Measurements from ENCODE around the gene UBC. TPM values are rescaled to one million over a fixed set of nuclear protein-coding genes. Genes with fewer than 3 reads are reported as not detected.

Gene UBC
- total and polyA plus RNA-seq, 9 of the 15 experiments (the other 6 are each of a cell fraction or from before 2014, with no cell fraction given) = 533 to 1,153 (median 813) TPM

DNA sequence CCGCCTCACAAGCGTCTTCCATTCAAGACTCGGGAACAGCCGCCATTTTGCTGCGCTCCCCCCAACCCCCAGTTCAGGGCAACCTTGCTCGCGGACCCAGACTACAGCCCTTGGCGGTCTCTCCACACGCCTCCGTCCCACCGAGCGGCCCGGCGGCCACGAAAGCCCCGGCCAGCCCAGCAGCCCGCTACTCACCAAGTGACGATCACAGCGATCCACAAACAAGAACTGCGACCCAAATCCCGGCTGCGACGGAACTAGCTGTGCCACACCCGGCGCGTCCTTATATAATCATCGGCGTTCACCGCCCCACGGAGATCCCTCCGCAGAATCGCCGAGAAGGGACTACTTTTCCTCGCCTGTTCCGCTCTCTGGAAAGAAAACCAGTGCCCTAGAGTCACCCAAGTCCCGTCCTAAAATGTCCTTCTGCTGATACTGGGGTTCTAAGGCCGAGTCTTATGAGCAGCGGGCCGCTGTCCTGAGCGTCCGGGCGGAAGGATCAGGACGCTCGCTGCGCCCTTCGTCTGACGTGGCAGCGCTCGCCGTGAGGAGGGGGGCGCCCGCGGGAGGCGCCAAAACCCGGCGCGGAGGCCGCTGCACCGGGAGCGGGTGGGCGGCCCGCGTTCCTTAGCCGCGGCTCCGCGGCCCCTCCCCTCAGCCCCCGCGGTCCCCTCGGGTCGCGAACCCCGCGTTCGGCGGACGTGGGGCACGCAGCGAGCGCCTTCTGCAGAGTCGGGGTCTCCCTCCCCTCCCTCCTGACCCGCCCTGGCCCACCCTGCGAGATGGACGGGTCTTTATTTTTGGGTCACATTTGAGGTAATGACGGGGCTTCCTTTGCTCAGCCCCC lies at the start of gene UBC (continued):
- no peak for TF ChIP-seq NFE2L1 (tag; IDR thresholded peaks at IDR 0.05; ENCODE audit: borderline replicate concordance, low read depth)
- peak; percentile 96 for TF ChIP-seq SRSF1 (IDR thresholded peaks at IDR 0.05; ENCODE audit: low read depth, low read length)
- no peak for TF ChIP-seq ZNF384 (IDR thresholded peaks at IDR 0.05; ENCODE audit: low read depth, low read length)
- TF ChIP-seq NCOA1 (IDR thresholded peaks at IDR 0.05; ENCODE audit: low read depth) = peak; percentile 91
- TF ChIP-seq, protein P1, sequence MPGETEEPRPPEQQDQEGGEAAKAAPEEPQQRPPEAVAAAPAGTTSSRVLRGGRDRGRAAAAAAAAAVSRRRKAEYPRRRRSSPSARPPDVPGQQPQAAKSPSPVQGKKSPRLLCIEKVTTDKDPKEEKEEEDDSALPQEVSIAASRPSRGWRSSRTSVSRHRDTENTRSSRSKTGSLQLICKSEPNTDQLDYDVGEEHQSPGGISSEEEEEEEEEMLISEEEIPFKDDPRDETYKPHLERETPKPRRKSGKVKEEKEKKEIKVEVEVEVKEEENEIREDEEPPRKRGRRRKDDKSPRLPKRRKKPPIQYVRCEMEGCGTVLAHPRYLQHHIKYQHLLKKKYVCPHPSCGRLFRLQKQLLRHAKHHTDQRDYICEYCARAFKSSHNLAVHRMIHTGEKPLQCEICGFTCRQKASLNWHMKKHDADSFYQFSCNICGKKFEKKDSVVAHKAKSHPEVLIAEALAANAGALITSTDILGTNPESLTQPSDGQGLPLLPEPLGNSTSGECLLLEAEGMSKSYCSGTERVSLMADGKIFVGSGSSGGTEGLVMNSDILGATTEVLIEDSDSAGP (CRISPR knock-in tag; IDR thresholded peaks at IDR 0.05) = no peak
- TF ChIP-seq, protein P2, sequence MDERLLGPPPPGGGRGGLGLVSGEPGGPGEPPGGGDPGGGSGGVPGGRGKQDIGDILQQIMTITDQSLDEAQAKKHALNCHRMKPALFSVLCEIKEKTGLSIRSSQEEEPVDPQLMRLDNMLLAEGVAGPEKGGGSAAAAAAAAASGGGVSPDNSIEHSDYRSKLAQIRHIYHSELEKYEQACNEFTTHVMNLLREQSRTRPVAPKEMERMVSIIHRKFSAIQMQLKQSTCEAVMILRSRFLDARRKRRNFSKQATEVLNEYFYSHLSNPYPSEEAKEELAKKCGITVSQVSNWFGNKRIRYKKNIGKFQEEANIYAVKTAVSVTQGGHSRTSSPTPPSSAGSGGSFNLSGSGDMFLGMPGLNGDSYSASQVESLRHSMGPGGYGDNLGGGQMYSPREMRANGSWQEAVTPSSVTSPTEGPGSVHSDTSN (CRISPR knock-in tag; IDR thresholded peaks at IDR 0.05; ENCODE audit: low read depth) = no peak
- TF ChIP-seq, protein P2 (tag; conservative IDR thresholded peaks at IDR 0.05; ENCODE audit: low read depth) = peak; percentile 48; the same call in 1 of the 2 replicates
- no peak for TF ChIP-seq ZNF766 (CRISPR knock-in tag; conservative IDR thresholded peaks at IDR 0.05)
- peak; percentile 96 for TF ChIP-seq DIDO1 (tag; IDR thresholded peaks at IDR 0.05; ENCODE audit: low read depth)
- TF ChIP-seq ZBED1 (IDR thresholded peaks at IDR 0.05) = peak; percentile 93
- TF ChIP-seq HNRNPH1 (optimal IDR thresholded peaks at IDR 0.05; ENCODE audit: low read depth, low read length) = no peak
- peak; percentile 98 for TF ChIP-seq POLR2AphosphoS2 (IDR thresholded peaks at IDR 0.05; ENCODE audit: low read length)
- TF ChIP-seq CHD1 (IDR thresholded peaks at IDR 0.05; ENCODE audit: low read length) = peak; percentile 46
- no peak for TF ChIP-seq GATAD2A (IDR thresholded peaks at IDR 0.05)
- TF ChIP-seq ZNF174 (CRISPR knock-in tag; IDR thresholded peaks at IDR 0.05) = no peak
- no peak for TF ChIP-seq POU5F1 (IDR thresholded peaks at IDR 0.05; ENCODE audit: borderline replicate concordance, low read depth, low read length, partially characterized antibody)
- TF ChIP-seq KLF16 (IDR thresholded peaks at IDR 0.05) = no peak
- TF ChIP-seq, protein P3, sequence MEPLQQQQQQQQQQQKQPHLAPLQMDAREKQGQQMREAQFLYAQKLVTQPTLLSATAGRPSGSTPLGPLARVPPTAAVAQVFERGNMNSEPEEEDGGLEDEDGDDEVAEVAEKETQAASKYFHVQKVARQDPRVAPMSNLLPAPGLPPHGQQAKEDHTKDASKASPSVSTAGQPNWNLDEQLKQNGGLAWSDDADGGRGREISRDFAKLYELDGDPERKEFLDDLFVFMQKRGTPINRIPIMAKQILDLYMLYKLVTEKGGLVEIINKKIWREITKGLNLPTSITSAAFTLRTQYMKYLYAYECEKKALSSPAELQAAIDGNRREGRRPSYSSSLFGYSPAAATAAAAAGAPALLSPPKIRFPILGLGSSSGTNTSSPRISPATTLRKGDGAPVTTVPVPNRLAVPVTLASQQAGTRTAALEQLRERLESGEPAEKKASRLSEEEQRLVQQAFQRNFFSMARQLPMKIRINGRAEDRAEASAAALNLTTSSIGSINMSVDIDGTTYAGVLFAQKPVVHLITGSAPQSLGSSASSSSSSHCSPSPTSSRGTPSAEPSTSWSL (CRISPR knock-in tag; IDR thresholded peaks at IDR 0.05; ENCODE audit: borderline replicate concordance) = no peak
- TF ChIP-seq ZNF165 (CRISPR knock-in tag; IDR thresholded peaks at IDR 0.05; ENCODE audit: borderline replicate concordance) = no peak
- TF ChIP-seq GTF2A2 (tag; IDR thresholded peaks at IDR 0.05) = peak; percentile 100
- peak; percentile 77; the same call in 1 of the 2 replicates for TF ChIP-seq FOXP1 (CRISPR knock-in tag; IDR thresholded peaks at IDR 0.05)
- TF ChIP-seq BRD4 (IDR thresholded peaks at IDR 0.05) = peak; percentile 98
- TF ChIP-seq SP2 (IDR thresholded peaks at IDR 0.05; ENCODE audit: extremely low read depth, low read depth, low read length, poor library complexity, severe bottlenecking) = no peak
- TF ChIP-seq BRCA1 (IDR thresholded peaks at IDR 0.05) = no peak
- TF ChIP-seq BRCA1 (CRISPR knock-in tag; IDR thresholded peaks at IDR 0.05) = no peak; the same call in 1 of the 2 replicates

All from K562 (cell line).